NK-92 treated with Interleukin-12 subunit alpha and Interleukin-12 subunit beta, amount 100 ng/mL, for 24 hours (cell line): ENCODE data around the gene ULK4.
A peak's percentile ranks its signal among the peaks of the same experiment; 100 is the strongest.
"Not testable (repeated sequence)": the region's sequence is repeated elsewhere in the genome, so short reads cannot be mapped to it uniquely, and the experiment has no call there.

Experiments
- DNase-seq: peaks from one replicate; lab custom pipeline; 2025; lab: John Stamatoyannopoulos, UW

Gene ULK4

DNA sequence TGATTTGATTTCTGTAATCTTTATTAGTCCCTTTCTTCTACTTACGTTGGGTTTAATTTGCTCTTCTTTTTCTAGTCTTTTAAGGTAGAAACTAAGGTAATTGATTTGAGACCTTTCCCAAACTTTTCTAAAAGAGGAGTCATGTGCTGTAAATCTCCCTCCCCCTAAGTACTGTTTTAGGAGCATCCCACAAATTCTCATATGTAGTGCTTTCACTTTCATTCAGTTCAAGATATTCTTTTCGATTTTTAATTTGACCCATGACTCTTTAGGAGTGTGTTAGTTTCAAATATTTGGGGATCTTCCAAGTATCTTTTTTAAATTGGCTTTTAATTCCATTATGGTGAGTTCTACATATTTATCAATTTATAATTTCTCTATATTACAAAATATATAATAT lies 520.8 kb downstream of the ULK4 start:
- no peak for DNase-seq

DNA sequence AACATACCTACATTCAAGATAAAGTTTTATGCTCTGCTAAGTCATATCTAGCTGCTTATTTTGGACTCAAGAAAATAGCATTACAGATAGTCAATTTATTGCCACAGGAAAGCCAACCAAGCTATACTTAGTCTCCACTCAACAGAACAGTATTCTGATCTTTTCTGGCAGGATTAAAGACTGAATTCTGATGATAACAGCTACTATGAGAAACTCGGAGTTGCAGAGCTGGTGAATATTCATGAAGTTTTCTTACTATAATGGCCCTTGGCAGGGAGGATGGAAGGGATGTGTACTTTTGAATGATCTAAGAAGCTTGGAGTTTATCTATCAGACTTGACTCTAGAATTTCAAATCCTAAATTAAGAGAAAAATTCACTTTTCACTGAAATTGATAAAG lies 524.9 kb downstream of the ULK4 start:
- no peak for DNase-seq

DNA sequence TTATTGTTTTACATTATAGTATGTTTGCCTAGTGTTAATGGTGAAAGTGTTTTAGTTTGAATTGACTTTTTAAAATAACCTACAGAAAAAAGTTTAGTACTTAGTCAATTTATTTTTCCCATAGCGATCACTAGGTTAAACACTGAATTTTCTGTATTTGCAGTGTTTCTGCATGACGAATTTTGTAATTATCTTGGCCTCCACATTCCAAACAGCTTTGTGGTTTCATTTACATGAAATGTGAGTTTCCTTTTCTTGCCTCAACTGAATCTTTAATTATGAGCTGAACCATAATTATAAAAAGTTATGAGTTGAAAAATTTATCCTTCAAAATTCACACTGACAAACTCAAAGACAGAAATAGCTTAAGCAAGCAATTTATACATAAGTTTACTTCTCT lies 527.1 kb downstream of the ULK4 start:
- no peak for DNase-seq

DNA sequence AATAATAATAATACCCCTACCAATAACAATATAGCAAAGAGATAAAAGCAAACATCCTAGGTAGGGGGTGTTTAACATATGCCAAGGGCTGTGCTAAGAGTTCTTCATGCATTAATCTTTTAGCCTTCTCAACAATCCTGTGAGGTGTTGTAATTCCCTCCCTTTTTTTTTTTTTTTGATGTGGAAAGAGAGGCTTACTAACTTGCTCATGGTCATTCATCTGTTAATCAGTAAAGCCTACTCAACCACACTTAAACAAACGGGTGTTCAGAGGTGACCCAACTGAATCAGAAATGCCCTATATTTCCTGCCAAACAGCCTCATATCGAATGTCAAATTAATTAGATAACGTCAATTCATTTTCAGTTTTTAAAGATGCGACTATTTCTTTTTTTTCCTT lies 530.5 kb downstream of the ULK4 start:
- no peak for DNase-seq

DNA sequence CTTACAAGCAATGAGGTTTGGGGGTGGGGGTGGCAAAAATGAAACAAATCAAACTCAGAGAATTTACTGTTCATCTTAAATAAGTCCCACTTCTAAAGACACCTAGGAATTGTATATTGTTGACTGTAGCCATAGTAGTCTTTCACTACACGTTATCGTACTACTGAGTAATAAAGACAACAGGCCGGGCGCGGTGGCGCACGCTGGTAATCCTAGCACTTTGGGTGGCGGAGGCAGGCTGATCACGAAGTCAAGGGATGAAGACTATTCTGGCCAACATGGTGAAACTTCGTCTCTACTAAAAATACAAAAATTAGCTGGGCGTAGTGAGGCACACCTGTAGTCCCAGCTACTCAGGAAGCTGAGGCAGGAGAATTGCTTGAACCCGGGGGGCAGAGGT lies 531.0 kb downstream of the ULK4 start:
- no peak for DNase-seq

DNA sequence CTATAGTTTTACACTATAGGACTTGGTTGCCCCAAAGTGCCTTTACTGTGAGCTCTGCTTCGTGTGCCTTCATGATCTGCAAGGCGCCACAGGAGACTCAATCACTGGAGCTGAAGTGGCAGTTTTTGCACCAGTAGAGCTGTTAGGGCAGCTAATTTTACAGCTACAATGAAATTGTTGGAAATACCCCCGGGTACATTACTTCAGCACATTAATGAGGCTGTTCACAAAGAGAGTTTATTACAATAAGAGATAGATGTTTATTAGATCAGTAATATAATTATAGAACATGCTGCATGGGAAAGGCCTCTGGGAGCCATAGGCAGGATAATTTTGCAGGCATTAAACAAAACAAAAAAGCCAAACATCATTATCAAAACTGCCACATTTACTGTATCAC lies 531.5 kb downstream of the ULK4 start:
- DNase-seq, result no peak

DNA sequence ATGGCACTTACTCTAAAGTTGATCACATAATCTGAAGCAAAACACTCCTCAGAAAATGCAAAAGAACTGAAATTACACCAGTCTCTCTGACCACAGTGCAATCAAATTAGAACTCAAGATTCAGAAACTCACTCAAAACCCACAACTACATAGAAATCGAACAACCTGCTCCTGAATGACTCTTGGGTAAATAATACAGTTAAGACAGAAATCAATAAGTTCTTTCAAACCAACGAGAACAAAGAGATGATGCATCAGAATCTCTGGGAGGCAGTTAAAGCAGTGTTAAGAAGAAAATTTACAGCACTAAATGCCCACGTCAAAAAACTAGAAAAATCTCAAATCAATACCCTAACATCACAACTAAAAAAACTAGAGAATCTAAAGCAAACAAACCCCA lies 535.4 kb downstream of the ULK4 start:
- no peak for DNase-seq

DNA sequence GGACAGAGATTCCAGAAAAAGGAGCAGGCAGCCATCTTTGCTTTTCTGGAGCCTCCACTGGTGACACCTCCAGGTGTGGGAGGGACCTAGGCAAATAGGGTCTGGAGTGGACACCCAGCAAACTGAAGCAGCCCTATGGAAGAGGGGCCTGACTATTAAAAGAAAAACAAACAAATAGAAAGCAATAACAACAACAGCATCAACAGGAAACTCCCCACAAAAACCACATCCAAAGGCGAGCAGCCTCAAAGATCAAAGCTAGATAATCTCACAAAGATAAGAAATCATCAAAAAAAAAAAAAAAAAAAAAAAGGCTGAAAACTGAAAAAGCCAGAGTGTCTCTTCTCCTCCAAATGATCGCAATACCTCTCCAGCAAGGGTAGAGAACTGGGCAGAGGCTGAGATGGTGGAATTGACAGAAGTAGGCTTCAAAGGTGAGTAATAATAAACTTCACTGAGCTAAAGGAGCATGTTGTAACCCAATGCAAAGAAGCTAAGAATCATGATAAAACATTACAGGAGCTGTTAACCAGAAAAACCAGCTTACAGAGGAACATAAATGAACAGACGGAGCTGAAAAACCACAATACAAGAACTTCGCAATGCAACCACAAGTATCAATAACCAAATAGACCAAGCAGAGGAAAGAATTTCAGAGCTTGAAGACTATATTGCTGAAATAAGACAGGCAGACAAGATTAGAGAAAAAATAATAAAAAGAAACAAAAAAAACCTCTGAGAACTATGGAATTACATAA lies 537.2 kb downstream of the ULK4 start:
- no peak for DNase-seq

DNA sequence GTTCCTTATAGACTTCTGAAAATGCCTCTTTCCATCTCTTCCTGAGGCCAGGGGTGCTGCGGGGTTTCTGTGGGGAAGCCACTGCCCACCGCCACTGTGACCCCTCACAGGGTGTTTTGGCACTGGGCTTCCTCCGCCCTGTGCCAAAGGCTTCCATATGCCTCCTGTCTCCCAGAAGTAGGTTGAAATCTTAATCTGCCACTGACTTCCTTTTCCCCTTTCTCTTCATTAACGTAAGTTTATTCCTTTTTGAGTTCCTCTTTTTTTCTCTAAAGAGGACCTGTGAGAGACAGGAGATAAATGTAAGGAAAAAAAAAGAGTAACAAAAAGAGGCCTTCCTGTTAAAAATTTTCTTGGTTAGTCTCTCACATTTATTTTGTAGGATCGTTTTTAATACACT lies 542.1 kb downstream of the ULK4 start:
- peak; percentile 2 for DNase-seq

DNA sequence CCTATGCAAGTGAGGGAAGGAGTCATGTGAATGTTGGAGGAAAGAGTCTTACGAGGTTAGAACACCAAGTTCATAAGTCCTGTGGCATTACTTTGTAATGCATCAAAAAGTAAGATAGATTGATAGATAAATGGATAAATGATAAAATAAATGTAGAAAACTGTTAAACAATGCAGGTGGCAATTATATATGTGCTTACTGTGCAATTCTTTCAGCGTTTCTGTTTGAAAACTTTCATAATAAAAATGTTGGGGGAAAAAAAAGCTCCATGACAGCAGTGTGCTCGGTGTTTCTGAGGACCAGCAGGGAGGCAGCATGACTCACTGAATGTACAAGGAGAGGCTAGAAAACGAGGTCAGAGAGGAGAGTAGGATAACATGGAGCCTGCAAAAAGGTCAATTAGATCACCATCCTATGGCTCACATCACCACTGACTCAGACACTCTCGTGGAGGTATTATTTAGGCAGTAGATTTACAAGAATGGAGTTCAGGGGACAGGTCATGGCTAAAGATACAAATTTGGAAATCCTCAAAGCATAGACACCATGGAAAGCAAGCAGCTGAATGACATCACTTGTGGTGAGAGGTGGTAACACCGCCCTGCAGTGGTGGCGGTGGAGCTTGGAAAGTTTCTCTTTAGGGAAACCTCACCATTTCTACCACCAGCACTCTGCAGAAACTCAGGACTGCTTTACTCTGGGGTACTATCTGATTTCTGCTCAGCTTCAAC lies 542.8 kb downstream of the ULK4 start:
- DNase-seq, result peak; percentile 14

DNA sequence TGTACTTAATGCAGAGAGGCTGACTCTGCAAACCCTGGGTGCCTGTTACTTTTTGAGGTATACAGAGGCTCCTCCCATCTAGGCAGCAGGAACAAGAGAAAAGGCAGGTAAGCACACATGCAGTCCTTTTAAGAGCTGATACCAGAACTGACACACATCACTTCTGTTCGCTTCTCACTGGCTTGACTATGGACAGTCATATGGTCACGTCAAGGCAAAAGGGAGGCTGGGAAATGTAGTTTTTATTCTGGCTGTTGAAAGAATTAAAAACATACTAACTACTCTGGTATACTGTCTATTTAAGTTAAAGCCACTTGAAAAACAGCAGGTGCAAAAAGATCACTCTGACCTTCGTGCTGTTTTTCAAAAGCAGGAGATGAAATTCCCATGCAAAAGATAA lies 544.3 kb downstream of the ULK4 start:
- no peak for DNase-seq

DNA sequence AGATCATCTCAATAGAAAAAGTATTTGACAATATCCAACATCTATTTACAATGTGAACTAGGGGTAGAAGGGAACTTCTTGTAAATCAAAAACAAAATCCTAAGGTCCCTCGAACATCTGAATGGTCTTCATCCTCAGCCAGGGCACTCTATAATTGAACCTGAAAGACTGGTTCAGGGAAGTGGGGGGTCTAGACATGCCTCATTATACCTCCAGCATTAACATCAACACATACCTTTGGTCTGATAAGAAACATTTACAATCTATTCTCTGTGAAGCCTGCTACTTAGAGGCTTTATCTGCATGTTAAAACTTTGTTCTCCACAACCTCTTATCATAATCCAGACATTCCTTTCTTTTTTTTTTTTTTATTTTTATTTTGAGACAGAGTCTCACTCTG lies 550.8 kb downstream of the ULK4 start:
- no peak for DNase-seq

DNA sequence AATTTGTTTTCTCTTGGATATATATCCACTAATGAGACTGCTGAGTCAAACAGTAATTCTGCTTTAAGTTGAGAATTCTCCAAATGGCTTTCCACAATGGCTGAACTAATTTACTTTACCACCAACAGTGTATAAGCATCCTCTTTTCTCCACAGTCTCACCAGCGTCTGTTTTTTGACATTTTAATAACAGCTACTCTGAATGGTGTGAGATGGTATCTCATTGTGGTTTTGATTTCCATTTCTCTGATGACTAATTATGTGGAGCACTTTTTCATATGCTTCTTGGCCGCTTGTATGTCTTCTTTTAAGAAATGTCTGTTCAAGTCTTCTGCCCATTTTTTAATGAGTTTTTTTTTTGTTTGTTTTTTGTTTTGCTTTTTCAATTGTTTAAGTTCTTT lies 556.4 kb downstream of the ULK4 start:
- no peak for DNase-seq

DNA sequence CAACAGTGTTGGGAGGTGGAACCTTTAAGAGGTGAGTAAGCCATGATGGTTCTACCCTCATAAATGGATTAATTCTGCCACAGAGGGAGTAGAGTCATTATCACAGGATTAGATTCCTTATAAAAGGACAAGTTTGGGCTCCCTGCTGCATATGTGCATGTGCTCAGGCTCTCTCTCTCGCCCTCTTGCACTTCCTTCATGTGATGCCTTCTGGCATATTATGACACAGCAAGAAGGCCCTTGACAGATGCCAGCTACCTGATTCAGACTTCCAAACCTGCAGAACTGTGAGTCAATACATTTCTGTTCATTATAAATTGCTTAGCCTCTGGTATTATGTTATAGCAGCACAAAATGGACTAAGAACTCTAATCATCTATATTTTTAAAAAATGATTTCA lies 557.3 kb downstream of the ULK4 start:
- DNase-seq, result no peak

DNA sequence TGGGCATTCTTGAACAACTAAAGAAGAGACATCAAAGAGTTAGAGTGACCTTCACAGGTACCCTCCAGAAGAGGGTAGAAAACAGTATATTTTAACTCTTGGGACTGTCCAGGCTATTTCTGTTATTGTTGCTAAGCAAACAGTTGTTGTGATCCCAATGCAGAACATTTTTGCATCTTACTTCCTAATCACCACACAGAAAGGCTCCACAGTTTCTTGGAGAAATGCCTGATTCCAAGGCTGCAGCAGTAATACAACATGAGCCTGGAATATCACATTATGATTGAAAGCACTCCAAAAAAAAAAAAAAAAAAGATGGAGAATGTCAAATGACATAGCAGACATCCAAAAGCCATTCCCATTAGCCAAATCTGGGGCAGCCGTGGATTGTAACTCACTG lies 567.0 kb downstream of the ULK4 start:
- DNase-seq, result no peak

DNA sequence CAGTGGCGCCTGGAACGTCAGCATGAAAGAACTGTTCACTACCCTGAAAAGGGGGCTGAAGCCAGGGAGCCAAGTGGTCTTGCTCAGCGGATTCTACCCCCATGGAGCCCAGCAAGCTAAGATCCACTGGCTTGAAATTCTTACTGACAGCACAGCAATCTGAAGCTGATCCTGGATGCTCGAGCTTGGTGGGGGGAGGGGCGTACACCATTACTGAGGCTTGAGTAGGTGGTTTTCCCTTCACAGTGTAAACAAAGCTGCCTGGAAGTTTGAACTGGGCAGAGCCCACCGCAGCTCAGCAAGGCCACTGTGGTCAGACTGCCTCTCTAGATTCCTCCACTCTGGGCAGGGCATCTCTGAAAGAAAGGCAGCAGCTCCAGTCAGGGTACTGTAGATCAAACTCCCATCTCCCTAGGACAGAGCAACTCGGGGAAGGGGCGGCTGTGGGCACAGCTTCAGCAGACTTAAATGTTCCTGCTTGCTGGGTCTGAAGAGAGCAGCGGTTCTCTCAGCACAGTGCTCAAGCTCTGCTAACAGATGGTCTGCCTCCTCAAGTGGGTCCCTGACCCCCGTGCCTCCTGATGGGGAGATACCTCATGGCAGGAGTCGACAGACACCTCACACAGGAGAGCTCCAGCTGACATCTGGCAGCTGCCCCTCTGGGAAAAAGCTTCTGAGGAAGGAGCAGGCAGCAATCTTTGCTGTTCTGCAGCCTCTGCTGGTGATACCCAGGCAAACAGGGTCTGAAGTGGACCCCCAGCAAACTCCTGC lies 591.0 kb downstream of the ULK4 start:
- not testable (repeated sequence) for DNase-seq

DNA sequence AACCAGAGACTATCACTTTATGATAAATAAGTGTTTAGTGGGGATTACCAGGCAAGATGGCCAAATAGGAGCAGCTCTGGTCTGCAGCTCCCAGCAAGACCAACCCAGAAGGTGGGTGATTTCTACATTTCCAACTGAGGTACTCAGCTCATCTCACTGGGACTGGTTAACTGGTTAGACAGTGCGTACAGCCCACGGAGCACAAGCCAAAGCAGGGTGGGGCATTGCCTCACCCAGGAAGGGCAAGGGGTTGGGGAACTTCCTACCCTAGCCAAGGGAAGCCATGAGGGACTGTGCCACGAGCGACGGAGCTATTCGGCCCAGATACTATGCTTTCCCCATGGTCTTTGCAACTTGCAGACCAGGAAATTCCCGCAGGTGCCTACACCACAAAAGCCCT lies 591.6 kb downstream of the ULK4 start:
- DNase-seq, result no peak

DNA sequence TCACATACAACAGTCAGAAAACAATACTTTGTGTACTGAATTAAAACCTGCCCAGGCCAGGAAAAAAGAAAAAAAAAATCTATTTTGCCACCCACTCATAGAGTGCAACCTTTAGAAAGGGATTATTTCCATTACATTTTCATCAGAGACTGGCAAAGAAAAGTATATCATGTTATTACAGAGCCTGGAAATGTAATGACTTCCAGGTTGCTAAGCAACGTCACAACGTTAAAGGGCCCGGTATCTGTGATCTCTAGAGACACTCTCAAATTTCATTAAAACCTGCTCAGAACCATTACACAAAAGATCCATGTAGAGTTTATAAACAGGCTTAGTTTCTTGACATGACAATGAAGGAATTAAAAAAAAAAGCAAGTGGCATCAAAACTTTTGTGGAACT lies 592.1 kb downstream of the ULK4 start:
- no peak for DNase-seq

DNA sequence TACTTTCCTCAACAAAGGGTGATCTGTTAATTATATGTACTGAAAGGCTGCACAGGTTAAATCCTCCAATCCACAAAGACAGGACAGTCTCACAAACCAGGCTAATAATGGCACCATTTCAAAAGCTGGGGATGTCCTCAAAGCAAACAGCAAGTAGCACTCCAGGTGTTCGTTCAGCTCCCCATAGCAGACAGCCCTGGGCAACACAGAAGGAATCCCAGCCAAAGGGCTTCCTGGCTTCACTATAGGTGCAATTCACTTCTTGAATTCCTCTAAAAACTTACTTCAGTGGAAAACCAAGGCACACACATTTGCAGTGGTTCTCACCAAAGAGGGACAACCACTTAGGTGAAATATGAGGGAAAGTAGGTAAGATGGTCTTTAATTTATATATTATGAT lies 595.9 kb downstream of the ULK4 start:
- no peak for DNase-seq

DNA sequence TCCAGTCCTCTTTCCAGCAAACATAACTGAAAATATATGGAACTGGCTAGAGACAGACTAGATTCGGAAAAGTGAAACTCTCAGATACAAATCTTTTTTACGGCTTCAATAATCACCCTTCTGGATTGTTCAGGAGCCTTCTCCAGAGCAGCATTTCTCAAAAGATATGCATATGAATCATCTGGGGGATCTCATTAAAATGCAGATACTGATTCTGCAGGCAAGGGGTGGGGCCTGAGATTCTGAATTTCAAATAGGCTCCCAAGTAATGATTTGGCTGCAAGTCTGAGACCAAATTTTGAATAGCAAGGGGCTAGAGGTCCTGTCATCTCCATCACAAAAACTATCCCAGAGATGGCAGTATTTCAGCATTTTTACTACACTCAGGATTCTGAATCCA lies 597.2 kb downstream of the ULK4 start:
- DNase-seq, result no peak

DNA sequence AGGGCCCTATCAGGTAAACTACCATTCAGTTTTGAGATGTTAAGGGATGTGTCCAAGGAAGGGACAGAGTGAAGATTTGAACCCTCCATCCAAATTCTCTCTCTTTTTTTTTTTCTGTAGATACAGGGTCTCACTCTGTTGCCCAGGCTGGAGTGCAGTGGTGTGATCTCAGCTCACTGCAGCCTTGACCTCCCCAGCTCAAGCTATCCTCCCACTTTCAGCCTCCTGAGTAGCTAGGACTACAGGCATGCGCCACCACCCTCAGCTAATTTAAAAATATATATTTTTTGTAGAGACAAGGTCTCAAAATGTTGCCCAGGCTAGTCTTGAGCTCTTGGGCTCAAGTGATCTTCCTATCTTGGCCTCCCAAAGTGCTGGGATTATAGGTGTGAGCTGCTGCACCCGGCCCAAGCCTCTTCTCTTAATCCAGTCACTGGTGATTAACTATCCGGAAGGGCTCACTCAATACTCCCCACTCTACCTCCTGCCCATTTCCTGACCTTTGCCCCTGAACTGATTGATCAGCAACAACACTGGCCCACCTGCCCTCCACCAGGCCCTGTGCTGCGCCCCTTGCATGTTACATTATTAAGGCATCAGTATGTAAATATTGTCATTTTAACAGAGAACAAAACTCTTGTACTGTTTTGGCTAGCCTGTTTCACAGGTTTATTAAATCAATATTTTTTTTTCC lies 597.9 kb downstream of the ULK4 start:
- no peak for DNase-seq
